Measurements from ENCODE around the gene SUPV3L1.

DNA sequence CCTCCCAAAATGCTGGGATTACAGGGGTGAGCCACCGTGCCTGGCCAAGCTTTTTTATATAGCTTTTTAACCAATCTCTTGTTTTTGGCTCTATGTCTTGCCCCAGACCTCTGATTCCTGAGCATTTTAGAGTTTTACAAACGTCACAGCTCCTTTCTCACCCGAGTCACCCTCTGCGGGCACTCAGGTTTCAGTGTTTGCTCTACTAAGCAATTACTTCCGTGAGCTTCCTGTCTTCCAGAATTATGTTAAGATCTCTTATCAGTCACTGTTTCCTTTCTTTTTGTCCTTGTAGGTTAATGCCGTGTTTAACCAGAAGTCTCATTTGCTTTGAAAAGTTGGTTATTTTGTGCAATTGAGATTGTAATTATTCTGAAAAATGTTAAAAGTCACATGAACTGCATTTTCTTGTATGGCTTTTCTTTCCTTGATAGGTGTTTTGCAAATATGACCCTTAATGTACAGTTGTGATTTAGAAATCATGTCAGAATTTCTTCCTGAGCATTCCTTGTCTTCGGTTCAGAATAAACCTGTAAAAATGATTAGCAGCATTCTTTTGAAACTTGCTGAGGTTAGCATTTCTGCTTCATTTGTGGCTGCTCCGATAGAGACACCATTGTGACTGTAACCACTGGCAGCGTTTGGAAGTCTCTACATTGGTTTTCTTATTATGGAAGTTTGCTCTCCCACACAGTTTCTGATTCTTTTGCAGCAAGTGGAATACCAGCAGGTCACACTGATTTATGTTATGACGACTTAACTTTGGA lies 35.6 kb downstream of the SUPV3L1 start:
- TF ChIP-seq, protein P1, sequence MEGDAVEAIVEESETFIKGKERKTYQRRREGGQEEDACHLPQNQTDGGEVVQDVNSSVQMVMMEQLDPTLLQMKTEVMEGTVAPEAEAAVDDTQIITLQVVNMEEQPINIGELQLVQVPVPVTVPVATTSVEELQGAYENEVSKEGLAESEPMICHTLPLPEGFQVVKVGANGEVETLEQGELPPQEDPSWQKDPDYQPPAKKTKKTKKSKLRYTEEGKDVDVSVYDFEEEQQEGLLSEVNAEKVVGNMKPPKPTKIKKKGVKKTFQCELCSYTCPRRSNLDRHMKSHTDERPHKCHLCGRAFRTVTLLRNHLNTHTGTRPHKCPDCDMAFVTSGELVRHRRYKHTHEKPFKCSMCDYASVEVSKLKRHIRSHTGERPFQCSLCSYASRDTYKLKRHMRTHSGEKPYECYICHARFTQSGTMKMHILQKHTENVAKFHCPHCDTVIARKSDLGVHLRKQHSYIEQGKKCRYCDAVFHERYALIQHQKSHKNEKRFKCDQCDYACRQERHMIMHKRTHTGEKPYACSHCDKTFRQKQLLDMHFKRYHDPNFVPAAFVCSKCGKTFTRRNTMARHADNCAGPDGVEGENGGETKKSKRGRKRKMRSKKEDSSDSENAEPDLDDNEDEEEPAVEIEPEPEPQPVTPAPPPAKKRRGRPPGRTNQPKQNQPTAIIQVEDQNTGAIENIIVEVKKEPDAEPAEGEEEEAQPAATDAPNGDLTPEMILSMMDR (IDR thresholded peaks at IDR 0.05): no peak
- TF ChIP-seq EP300 (IDR thresholded peaks at IDR 0.05) (no peak), POLR2A (IDR thresholded peaks at IDR 0.05) (no peak)

Data from ovary (tissue), 3 donors.